PFSK-1 (cell line): ENCODE measurements around the gene MINDY4.

Experiments used
- POLR2AphosphoS5 ChIP-seq: IDR thresholded peaks from 2 replicates; pipeline ENCODE4 v1.6.1; 2012; ENCODE audit warnings: low read depth, mild to moderate bottlenecking, control low read depth, low read length, moderate library complexity
- TAF1 ChIP-seq: IDR thresholded peaks from 2 replicates; pipeline ENCODE4 v1.6.1; 2012; ENCODE audit warnings: low read length, control low read depth, borderline replicate concordance; ENCODE audit not compliant: insufficient read depth

DNA sequence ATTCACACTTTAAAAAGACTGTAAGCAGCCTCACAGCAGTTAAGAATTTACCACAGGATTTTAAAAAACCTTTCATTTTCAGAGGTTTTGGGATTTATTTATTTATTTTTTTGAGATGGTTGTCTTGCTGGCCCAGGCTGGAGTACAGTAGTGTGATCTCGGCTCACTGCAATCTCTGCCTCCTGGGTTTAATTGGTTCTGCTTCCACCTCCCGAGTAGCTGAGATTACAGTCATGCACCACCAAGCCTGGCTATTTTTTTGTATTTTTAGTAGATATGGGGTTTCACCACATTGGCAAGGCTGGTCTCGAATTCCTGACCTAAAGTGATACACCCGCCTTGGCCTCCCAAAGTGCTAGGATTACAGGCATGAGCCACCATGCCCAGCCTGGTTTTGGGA, 19.1 kb downstream of the MINDY4 start:
- TF ChIP-seq POLR2AphosphoS5: no peak
- no peak for TF ChIP-seq TAF1
